ENCODE data around the gene MRPL53.

- TF ChIP-seq CTCF (tag by site-specific recombination; IDR thresholded peaks at IDR 0.05) (no peak), ZNF274 (IDR thresholded peaks at IDR 0.05; ENCODE audit: low read length) (no peak), ZNF274 (tag by site-specific recombination; IDR thresholded peaks at IDR 0.05; ENCODE audit: borderline replicate concordance) (no peak), ZNF510 (tag by site-specific recombination; IDR thresholded peaks at IDR 0.05; ENCODE audit: insufficient replicate concordance) (no peak), ZNF112 (tag by site-specific recombination; IDR thresholded peaks at IDR 0.05) (no peak), ZNF366 (tag by site-specific recombination; conservative IDR thresholded peaks at IDR 0.05) (no peak), ZNF23 (tag by site-specific recombination; IDR thresholded peaks at IDR 0.05; ENCODE audit: borderline replicate concordance) (no peak), ZNF747 (tag by site-specific recombination; IDR thresholded peaks at IDR 0.05) (no peak), ZNF501 (tag by site-specific recombination; IDR thresholded peaks at IDR 0.05) (no peak), YY1 (tag by site-specific recombination; IDR thresholded peaks at IDR 0.05) (no peak), PRDM1 (tag by site-specific recombination; IDR thresholded peaks at IDR 0.05) (no peak), ZNF423 (tag by site-specific recombination; IDR thresholded peaks at IDR 0.05) (no peak), ZSCAN5A (tag by site-specific recombination; IDR thresholded peaks at IDR 0.05) (no peak), ZNF658 (tag by site-specific recombination; IDR thresholded peaks at IDR 0.05) (no peak)
Measured at GRCh38 chr2:74486141-74486540, 13.7 kb upstream of the MRPL53 start.

All from HEK293 (cell line).